Tibial artery (tissue), 4 donors: ENCODE data around the gene PDGFA.

ENCODE experiments used
- DNase-seq, 2 donors: peaks; one replicate each; pipeline ENCODE4 v3.0.0-alpha.2; 2019
- H3K27ac ChIP-seq, 2 donors: fragments of 200-600 bp; sonication (generic) in 1 of 2; 1 replicate in 1 of 2; 2 replicates in 1 of 2; pipeline ENCODE4 v1.5.1; 2018 to 2019; ENCODE audit warnings: mild to moderate bottlenecking in 1 of 2
- H3K27me3 ChIP-seq, 2 donors: fragments of 200-600 bp; sonication (generic) in 1 of 2; one replicate each; pipeline versions ENCODE4 v1.5.1 to v1.6.0; 2016 to 2019
- H3K36me3 ChIP-seq, 3 donors: fragments of 200-600 bp; sonication (generic) in 2 of 3; one replicate each; pipeline ENCODE4 v1.5.1; 2016 to 2019; ENCODE audit warnings: mild to moderate bottlenecking in 2 of 3
- H3K4me1 ChIP-seq, 4 donors: fragments of 200-600 bp; sonication (generic) in 2 of 4; 1 replicate in 3 of 4; 2 replicates in 1 of 4; pipeline ENCODE4 v1.5.1; 2016 to 2019
- H3K4me3 ChIP-seq, 2 donors: fragments of 200-600 bp; sonication (generic) in 1 of 2; 1 replicate in 1 of 2; 2 replicates in 1 of 2; pipeline ENCODE4 v1.5.1; 2018 to 2019; ENCODE audit warnings: mild to moderate bottlenecking in 2 of 2
- H3K9me3 ChIP-seq, 3 donors: fragments of 200-600 bp; sonication (generic) in 1 of 3; one replicate each; pipeline ENCODE4 v1.5.1; 2016 to 2019
- intact Hi-C: fragments of 100-400 bp; cut with DNase I; formaldehyde crosslinking; loops from one replicate; pipeline ENCODE4 v1.15.0; 2023; ENCODE audit warnings: low total_unique reads
- TF ChIP-seq, protein P1 (sequence below), 2 experiments: fragments of 200-600 bp in 1 of 2; fragments of 450-650 bp in 1 of 2; IDR thresholded peaks; one replicate each; pipeline ENCODE4 v1.5.1; 2017 to 2019; ENCODE audit warnings: antibody characterized with exemption in 2 of 2, mild to moderate bottlenecking in 1 of 2, moderate library complexity in 1 of 2

Gene PDGFA

GRCh38 chr7:528451-528850 lies 8.8 kb upstream of the PDGFA start:
- peaks cover 0 to 14% (median 9%) of the 10 kb centered on the region in 3 donors for H3K9me3 ChIP-seq
- intact Hi-C loops, result no loop called here

DNA sequence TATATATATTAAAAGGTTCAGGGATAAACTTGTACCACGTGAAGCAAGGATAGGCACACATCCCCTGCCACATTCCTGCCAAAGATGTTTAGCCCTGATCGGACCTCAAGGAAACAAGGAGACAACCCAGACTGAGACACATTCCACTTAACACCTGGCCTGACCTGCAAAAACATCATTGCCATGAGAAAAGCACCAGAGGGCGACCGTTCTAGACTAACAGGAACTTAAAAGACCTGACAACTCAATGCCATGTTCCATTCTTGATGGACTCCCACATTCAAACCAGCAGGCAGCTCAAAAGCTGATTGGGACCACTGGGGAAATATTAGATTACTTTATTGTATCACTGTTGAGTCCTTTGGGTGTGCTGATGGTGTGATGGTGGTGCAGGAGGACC lies 8.1 kb upstream of the PDGFA start:
- H3K4me1 ChIP-seq, result peaks cover 0 to 14% (median 7%) of the 10 kb centered on the region in 4 donors
- no peaks in the 10 kb centered on the region for H3K36me3 ChIP-seq
- H3K9me3 ChIP-seq, result peaks cover 0 to 14% (median 9%) of the 10 kb centered on the region in 3 donors
- no peak overlapping the region for H3K27ac ChIP-seq
- TF ChIP-seq, protein P1, sequence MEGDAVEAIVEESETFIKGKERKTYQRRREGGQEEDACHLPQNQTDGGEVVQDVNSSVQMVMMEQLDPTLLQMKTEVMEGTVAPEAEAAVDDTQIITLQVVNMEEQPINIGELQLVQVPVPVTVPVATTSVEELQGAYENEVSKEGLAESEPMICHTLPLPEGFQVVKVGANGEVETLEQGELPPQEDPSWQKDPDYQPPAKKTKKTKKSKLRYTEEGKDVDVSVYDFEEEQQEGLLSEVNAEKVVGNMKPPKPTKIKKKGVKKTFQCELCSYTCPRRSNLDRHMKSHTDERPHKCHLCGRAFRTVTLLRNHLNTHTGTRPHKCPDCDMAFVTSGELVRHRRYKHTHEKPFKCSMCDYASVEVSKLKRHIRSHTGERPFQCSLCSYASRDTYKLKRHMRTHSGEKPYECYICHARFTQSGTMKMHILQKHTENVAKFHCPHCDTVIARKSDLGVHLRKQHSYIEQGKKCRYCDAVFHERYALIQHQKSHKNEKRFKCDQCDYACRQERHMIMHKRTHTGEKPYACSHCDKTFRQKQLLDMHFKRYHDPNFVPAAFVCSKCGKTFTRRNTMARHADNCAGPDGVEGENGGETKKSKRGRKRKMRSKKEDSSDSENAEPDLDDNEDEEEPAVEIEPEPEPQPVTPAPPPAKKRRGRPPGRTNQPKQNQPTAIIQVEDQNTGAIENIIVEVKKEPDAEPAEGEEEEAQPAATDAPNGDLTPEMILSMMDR (IDR thresholded peaks at IDR 0.05), result no peak
- DNase-seq, result no peak
- no peak overlapping the region for H3K4me3 ChIP-seq
- intact Hi-C loops, result no loop called here
- peaks cover 0 to 6% of the 10 kb centered on the region in 2 donors for H3K27me3 ChIP-seq

More at GRCh38 chr7:528451-528850, 8.8 kb upstream of the PDGFA start:
- peaks cover 0 to 6% of the 10 kb centered on the region in 2 donors for H3K27me3 ChIP-seq
- TF ChIP-seq, protein P1 (IDR thresholded peaks at IDR 0.05), result no peak
- H3K4me1 ChIP-seq, result peaks cover 0 to 8% (median 4%) of the 10 kb centered on the region in 4 donors
- no peak overlapping the region for H3K27ac ChIP-seq
- H3K4me3 ChIP-seq, result no peak overlapping the region
- no peaks in the 10 kb centered on the region for H3K36me3 ChIP-seq
- no peak for DNase-seq

GRCh38 chr7:526460-527034 lies 6.9 kb upstream of the PDGFA start:
- TF ChIP-seq, protein P1 (IDR thresholded peaks at IDR 0.05), result no peak
- Histone ChIP-seq H3K4me1 (peaks cover 0 to 25% (median 19%) of the 10 kb centered on the region in 4 donors), H3K36me3 (no peaks in the 10 kb centered on the region), H3K27me3 (peaks cover 0 to 6% of the 10 kb centered on the region in 2 donors), H3K27ac (no peak overlapping the region), H3K9me3 (peaks cover 0 to 14% (median 9%) of the 10 kb centered on the region in 3 donors), H3K4me3 (no peak overlapping the region)
- DNase-seq, result no peak
- intact Hi-C loops, result no loop called here

- Histone ChIP-seq H3K27me3 (peaks cover 0 to 1% of the 10 kb centered on the region in 2 donors), H3K9me3 (peaks cover 0 to 14% (median 9%) of the 10 kb centered on the region in 3 donors), H3K4me3 (no peak overlapping the region), H3K27ac (no peak overlapping the region), H3K36me3 (no peaks in the 10 kb centered on the region), H3K4me1 (peaks cover 0 to 33% (median 27%) of the 10 kb centered on the region in 4 donors)
- TF ChIP-seq, protein P1 (IDR thresholded peaks at IDR 0.05), result no peak
- no peak for DNase-seq
- intact Hi-C loops, result no loop called here
Observed at GRCh38 chr7:525740-526139, 6.1 kb upstream of the PDGFA start.

DNA sequence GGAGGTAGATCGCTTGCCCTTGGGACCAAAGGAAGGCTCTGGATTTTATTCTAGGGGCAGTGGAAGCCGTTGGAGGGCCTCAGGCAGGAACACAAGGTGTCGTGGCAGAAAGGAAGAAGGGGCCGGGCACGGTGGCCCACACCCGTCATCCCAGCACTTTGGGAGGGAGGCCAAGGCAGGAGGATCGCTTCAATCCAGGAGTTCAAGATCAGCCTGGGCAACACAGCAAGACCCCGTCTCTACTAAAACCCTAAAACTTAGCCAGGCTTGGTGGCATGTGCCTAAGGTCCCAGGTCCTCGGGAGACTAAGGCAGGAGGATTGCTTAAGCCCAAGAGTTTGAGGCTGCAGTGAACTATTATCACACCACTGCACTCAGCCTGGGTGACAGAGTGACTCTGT lies 5.2 kb upstream of the PDGFA start:
- H3K36me3 ChIP-seq, result no peaks in the 10 kb centered on the region
- intact Hi-C loops, result no loop called here
- no peak for DNase-seq
- peaks cover 0 to 42% (median 33%) of the 10 kb centered on the region in 4 donors for H3K4me1 ChIP-seq
- H3K27ac ChIP-seq, result no peak overlapping the region
- no peaks in the 10 kb centered on the region for H3K27me3 ChIP-seq
- H3K4me3 ChIP-seq, result no peak overlapping the region
- H3K9me3 ChIP-seq, result peaks cover 0 to 14% (median 9%) of the 10 kb centered on the region in 3 donors
- TF ChIP-seq, protein P1 (IDR thresholded peaks at IDR 0.05), result no peak
